GM19351 (cell line): ENCODE data around the gene ARSB.
"Not testable (repeated sequence)": the region's sequence is repeated elsewhere in the genome, so short reads cannot be mapped to it uniquely, and the experiment has no call there.

Experiments used
- ATAC-seq: cut with Tn5 transposase; IDR thresholded peaks from one replicate; pipeline ENCODE4 v1.9.1; 2021; ENCODE audit warnings: mild to moderate bottlenecking, moderate library complexity; ENCODE audit not compliant: unreplicated experiment

Gene ARSB

GRCh38 chr5:78851891-78852290, 133.2 kb downstream of the ARSB start:
- ATAC-seq: not testable (repeated sequence)

DNA sequence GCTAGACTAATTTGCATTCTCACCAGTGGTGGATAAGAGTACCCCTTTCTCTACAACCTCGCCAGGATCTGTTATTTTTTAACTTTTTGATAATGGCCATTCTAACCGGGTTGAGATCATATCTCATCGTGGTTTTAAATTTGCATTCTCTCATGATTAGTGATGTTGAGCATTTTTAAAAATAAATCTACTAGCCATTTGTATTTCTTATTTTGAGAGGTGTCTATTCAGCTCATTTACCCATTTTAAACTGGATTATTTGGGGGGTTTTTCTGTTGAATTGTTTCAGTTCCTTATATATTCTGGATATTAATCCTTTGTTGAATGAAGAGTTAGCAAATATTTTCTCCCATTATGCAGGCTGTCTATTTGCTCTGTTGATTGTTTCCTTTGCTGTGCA, 139.6 kb downstream of the ARSB start:
- no peak for ATAC-seq

DNA sequence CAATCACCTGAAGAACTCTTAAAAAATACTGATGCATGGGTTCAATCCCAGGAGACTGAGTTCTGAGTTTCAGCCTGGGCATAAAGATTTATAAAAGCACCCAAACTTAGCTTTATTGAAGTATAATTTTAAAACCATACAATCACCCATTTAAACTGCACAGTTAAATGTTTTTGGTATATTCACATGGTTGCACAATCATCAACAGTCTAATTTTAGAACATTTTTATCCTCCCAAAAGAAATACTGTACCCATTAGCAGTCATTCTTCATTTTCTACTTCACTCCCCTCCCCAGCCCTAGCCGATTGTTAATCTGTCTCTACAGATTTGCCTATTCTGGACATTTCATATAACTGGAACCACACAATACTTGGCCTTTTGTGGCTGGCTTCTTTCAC, 141.7 kb downstream of the ARSB start:
- ATAC-seq: no peak

- no peak for ATAC-seq
Observed at GRCh38 chr5:78841767-78842166, 143.3 kb downstream of the ARSB start.

DNA sequence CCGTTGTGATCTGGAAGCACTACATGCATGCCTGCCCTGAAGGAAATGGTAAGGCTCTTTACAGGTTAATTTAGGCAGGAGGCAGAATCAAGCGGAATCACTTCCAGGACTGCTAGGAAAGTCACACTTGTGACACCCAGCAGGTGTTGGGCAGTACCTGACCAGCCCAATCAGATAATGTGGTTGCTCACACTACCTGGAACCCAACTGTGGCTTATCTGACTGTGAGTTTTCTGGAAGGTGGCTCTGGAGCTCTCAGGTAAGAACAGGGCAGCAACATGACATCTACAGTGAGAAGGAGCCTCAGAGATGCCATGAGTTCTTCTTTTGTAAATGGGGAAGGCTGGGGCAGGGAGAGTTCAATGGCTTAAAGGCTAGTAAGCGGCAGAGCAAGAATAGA, 146.4 kb downstream of the ARSB start:
- ATAC-seq: no peak

DNA sequence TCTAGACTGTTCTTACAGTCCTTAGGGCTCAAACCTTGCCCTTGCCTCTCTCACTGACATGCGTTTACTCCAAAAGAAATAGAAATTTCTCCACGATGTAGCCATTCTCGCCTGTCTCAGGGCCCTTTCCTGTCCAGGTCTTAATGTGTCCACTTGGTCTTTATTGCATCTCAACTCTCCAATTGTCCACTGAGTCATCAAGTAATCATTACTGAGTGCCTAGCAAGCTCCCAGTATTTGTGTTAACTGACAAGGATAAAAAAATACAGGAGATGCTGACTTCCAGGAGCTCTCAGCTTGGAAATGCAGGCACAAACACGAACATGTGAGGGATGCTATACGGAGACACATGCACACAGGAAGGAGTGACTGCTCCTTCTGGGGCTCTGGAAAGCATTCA, 147.3 kb downstream of the ARSB start:
- no peak for ATAC-seq

DNA sequence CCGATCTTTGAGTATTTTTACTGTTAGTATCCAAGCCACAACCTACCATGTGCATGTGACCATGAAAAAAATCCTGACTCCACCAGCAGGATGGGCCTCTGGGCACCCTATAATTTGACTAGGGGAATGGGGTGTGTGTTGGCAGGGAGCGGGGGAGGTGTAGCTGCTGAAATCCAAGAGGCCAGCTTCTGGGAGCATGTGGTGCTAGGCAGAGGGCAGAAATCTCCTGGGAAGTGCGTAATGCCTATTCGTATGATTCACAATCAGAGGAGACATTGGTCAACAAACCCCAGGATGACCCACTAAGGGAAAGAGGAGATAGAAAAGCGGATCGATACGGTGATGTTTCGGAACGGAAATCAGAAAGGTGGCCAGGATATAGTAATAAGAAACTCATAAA, 149.9 kb downstream of the ARSB start:
- no peak for ATAC-seq

- ATAC-seq: no peak
Observed at GRCh38 chr5:78833284-78833683, 151.8 kb downstream of the ARSB start.

DNA sequence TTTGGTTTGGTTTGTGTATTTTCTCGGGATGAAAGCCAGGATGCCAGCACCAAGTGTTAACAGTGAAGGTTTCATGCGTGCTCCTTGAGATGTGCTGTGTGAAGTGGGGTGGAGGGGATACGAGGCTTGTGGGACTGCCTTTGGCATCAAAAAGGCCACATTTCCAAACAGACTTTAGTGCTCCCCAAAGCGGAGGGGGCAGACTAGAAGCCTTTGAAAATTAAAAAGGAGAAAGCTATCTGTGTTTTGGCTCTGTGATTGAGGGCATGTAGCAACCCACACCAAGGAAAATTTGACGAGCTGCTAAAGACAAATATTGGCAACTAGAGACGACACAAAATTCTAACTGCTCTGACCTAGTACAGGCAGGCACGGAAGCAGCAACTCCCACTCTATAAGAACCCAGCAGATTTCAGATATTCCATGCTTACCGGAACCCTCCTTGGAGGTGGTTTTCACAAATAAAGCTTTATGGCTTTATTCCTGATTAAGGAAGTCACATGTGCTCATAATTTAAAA, 154.5 kb downstream of the ARSB start:
- no peak for ATAC-seq

GRCh38 chr5:78829811-78830527, 155.1 kb downstream of the ARSB start:
- ATAC-seq: no peak

GRCh38 chr5:78827725-78828124, 157.4 kb downstream of the ARSB start:
- no peak for ATAC-seq

GRCh38 chr5:78824831-78825281, 160.3 kb downstream of the ARSB start:
- ATAC-seq: no peak

DNA sequence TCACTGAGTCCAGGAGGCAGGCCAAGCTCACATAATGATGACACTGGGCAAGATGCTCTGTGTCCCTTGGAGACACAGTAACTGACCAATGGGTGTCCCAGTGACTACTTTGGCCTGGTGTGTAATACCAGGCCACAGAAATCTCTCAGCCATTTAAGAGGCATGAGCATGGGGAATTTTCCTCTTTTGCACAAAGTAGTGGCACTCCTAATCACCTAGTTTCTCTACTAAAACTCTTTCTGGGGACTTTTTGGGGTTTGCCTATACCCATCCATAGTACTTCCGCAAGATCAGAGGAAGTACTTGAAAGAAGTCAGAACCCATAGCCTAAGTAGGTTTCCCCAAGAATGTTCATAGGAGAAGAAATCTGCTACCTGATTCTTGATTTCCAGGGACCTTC, 161.9 kb downstream of the ARSB start:
- ATAC-seq: no peak

GRCh38 chr5:78821536-78822021, 163.5 kb downstream of the ARSB start:
- no peak for ATAC-seq

DNA sequence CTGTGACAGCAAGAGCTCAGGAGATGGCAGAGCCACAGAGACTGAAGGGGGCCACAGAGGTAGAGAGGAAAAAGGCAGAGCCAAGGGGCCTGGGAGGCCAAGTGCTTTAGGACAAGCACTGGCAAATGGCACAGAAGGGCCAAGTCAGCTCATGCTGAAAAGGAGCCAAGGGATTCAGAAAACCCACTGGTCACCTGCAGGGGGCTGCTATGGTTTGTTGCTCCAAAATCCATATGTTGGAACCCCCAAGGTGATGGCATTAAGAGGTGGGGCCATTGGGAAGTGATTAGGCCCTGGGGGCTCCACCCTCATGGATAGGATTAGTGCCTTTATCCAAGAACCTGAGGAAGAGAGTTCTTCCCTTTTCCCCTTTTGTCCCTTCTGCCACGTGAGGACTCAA, 165.4 kb downstream of the ARSB start:
- no peak for ATAC-seq

DNA sequence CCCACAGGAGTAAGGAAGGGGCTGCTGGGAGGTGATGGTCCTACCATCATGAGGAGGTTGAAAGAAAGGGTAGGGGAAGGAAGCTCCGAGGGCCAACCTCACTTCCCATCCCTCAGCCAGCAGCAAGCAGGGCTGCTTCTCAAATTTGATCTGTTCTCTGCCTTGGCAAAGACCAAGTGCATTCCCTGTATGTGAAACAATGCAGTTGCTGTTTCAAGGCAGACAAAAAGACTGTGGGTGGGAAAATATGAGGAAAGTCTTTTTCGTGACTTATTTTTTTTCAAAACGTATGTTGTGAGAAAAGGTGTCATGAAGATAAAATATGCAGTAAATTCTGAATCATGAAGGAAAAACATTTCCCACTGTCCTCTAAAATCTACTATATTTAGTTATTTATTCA, 165.9 kb downstream of the ARSB start:
- ATAC-seq: no peak

DNA sequence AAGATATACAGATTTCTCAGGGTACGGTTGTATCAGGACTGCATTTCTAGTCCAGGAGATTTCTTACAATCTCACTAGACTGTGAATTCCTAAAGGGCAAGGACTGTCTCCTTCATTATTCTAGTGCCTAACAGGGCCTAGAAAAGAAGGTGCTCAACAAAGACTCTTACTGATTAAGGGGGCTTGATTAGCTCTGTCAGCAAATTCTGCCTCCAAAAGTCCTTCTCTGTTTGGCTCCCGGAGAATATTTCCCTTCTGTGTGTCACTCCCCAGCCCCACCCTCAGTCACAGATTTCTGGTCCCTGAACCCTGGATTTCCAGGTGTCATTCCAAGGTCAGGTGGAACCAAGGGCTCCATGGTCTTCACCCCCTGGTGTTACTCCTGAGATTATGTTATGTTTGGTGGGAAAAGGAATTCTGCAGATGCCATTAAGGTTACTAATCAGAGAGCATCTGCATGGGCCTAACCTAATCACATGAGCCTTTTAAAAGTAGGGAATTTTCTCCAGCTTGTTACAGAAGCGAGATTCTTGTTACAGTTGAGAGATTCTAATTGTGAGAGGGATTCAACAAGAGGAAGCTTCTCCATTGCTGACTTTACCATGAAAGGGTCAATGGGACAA, 168.9 kb downstream of the ARSB start:
- no peak for ATAC-seq

GRCh38 chr5:78813906-78814530, 171.1 kb downstream of the ARSB start:
- no peak for ATAC-seq

- ATAC-seq: no peak
Observed at GRCh38 chr5:78813286-78813685, 171.8 kb downstream of the ARSB start.

DNA sequence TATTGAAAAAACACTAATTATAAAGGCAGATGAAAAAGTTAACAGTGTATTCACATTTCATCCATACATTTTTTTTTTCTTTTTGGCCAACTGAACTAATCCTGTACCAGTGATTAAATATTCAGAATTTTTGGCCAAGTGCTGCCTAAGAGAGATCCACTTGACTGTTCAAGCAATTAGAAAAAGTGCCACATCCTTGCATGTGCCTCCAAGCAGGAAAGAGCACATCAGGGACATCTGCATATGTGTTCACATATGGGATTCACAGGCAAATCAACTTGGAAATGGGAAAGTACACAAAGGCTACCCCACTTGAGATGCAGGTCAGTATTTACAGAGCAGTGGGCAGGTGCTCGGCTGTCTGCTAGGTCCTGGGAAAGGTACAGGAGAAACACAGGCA, 173.2 kb downstream of the ARSB start:
- no peak for ATAC-seq

DNA sequence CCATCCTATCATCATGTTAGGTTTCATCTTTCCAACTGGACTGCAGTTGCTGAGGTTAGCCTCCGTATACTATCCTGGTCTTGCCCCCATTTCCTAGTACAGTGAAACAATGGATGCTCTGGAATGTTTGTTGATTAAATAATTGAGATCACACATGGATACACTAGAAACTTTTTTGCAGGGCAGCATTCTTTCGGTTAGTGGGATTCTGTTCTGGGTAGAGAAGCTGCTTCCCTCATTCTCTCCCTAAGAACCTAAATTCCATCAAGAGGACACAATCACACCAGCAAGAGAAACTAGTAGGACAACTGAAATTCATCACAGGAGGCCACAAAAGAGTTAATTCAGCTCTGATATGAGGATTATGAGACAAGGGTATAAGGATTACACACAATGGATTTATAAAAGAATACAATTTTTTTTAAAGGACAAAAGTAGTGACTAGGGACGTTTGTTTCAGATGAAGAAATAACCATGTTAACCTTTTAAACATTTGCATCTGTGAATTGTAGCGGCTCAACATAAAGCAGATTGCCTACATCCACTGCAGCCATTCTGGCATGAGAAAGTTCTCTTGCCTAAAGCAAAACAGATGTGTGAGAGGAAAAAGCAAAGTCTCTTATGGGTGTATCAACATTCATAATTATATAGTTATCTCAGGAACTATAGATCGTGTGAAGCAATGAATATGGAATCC, 173.8 kb downstream of the ARSB start:
- ATAC-seq: no peak
